Fibroblast of lung (primary cell): ENCODE results near the gene DGKZ.

Experiments used
- CTCF ChIP-seq, 2 donors: IDR thresholded peaks in 1 of 2; conservative IDR thresholded peaks in 1 of 2; 1 replicate in 1 of 2; 2 replicates in 1 of 2; pipeline ENCODE4 v1.5.1; 2011 to 2012; ENCODE audit warnings: low read length in 2 of 2, control low read depth in 1 of 2, inconsistent platforms in 1 of 2, low read depth in 1 of 2, mild to moderate bottlenecking in 1 of 2
- EZH2 ChIP-seq: IDR thresholded peaks from 2 replicates; pipeline ENCODE4 v1.5.1; 2012; ENCODE audit warnings: low read length, control low read depth, mild to moderate bottlenecking; ENCODE audit errors: missing control alignments

- TF ChIP-seq CTCF (conservative IDR thresholded peaks at IDR 0.05 in 1 of 2, IDR thresholded peaks at IDR 0.05 in 1 of 2; ENCODE audit: low read depth in 1 of 2, low read length in 2 of 2) (no peak), EZH2 (no peak)
Observed at GRCh38 chr11:46348566-46349401, 1.5 kb downstream of the DGKZ start.
